ENCODE results near the gene SLC25A28.
A peak's percentile ranks its signal among the peaks of the same experiment; 100 is the strongest.

Gene SLC25A28

GRCh38 chr10:99619851-99620710, at the start of gene SLC25A28:
Gene SLC25A28, minus strand, starts transcription at chr10:99620439. Its CDS starts 104 bp downstream, at chr10:99620335.
- peak; percentile 100 for DNase-seq (ENCODE audit: low read depth in 2 of 2)
- TF ChIP-seq, protein P1, sequence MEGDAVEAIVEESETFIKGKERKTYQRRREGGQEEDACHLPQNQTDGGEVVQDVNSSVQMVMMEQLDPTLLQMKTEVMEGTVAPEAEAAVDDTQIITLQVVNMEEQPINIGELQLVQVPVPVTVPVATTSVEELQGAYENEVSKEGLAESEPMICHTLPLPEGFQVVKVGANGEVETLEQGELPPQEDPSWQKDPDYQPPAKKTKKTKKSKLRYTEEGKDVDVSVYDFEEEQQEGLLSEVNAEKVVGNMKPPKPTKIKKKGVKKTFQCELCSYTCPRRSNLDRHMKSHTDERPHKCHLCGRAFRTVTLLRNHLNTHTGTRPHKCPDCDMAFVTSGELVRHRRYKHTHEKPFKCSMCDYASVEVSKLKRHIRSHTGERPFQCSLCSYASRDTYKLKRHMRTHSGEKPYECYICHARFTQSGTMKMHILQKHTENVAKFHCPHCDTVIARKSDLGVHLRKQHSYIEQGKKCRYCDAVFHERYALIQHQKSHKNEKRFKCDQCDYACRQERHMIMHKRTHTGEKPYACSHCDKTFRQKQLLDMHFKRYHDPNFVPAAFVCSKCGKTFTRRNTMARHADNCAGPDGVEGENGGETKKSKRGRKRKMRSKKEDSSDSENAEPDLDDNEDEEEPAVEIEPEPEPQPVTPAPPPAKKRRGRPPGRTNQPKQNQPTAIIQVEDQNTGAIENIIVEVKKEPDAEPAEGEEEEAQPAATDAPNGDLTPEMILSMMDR (IDR thresholded peaks at IDR 0.05; ENCODE audit: low read depth, low read length), result no peak
- peak within 1 kb of the TSS; percentile 89 to 96 for H3K4me3 ChIP-seq (replicated peaks in 1 of 2; ENCODE audit: low read depth in 2 of 2, low read length in 2 of 2)

DNA sequence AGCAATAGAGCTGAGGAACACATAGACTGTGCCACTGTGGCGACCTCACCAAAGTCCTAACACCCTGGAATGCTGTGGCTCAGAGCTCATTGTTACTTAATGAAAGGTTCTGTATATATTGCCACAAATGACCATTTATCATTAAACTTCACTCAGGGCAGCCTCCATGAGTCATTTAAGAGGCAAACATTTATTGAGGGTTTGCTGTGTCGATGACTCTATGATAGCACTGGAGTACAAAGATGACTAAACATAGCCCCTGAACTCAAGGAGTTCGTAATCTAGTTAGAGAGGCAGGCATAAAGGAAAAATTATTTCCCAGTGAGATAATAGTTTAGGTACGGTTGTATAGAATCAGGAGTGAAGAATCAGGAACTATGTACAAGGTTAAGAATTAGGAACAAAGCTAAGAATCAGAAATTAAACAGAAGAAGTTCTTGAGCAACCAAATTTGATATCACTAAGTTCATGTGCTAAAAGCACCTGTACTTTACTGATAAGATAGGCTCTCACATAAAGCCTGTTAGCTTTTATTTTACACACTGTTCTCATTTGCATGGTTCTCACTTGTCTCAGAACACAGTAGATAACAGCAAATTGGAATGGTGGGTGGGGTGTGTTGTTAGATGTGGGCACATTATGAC, 47.0 kb upstream of the SLC25A28 start:
- H3K4me3 ChIP-seq (replicated peaks in 1 of 2; ENCODE audit: low read depth in 2 of 2, low read length in 2 of 2), result no peak overlapping the region
- TF ChIP-seq, protein P1 (IDR thresholded peaks at IDR 0.05; ENCODE audit: low read depth, low read length), result no peak
- DNase-seq (ENCODE audit: low read depth in 2 of 2), result peak; percentile 13 to 78

DNA sequence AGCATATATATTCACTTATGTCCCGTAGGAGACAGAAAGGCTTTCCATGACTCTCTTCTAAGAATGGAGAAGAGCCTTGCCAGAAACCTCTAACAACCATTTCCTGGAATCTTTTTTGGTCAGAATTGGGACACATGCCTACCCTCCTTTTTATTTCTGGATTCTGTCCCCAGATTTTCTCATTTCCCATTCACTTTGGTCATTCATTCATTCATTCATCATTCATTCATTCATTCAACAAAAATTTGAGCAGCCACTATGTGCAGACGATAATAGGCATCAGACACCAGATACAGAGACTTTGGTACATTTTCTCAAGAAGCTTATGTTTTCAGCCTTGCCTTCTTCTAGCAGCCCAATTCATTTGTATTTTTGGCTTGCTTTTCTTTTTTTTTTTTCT, 45.1 kb upstream of the SLC25A28 start:
- H3K4me3 ChIP-seq (replicated peaks in 1 of 2; ENCODE audit: low read depth in 2 of 2, low read length in 2 of 2), result no peak overlapping the region
- no peak for DNase-seq (ENCODE audit: low read depth in 2 of 2)
- TF ChIP-seq, protein P1 (IDR thresholded peaks at IDR 0.05; ENCODE audit: low read depth, low read length), result no peak

- TF ChIP-seq, protein P1 (IDR thresholded peaks at IDR 0.05; ENCODE audit: low read depth, low read length), result no peak
- DNase-seq (ENCODE audit: low read depth in 2 of 2), result peak; percentile 65 to 94
- peak overlapping the region in 1 of 2 donors; percentile 16 for H3K4me3 ChIP-seq (replicated peaks in 1 of 2; ENCODE audit: low read depth in 2 of 2, low read length in 2 of 2)
Observed at GRCh38 chr10:99661377-99661763, 41.1 kb upstream of the SLC25A28 start.

GRCh38 chr10:99660662-99661376, 40.6 kb upstream of the SLC25A28 start:
- TF ChIP-seq, protein P1 (IDR thresholded peaks at IDR 0.05; ENCODE audit: low read depth, low read length), result no peak
- peak in 1 of 2 donors; percentile 53 for DNase-seq (ENCODE audit: low read depth in 2 of 2)
- H3K4me3 ChIP-seq (replicated peaks in 1 of 2; ENCODE audit: low read depth in 2 of 2, low read length in 2 of 2), result peak overlapping the region in 1 of 2 donors; percentile 91

- TF ChIP-seq, protein P1 (IDR thresholded peaks at IDR 0.05; ENCODE audit: low read depth, low read length), result no peak
- H3K4me3 ChIP-seq (replicated peaks in 1 of 2; ENCODE audit: low read depth in 2 of 2, low read length in 2 of 2), result peak overlapping the region; percentile 89 to 91
- no peak for DNase-seq (ENCODE audit: low read depth in 2 of 2)
Observed at GRCh38 chr10:99659868-99660366, 39.7 kb upstream of the SLC25A28 start.

Data from cardiac fibroblast (primary cell).